Ovary (tissue), 9 donors: Measurements from ENCODE around the gene KDM5A. TPM values are rescaled to one million over a fixed set of nuclear protein-coding genes. Genes with fewer than 3 reads are reported as not detected.
"Not testable (repeated sequence)": the region's sequence is repeated elsewhere in the genome, so short reads cannot be mapped to it uniquely, and the experiment has no call there.

Experiments
- DNase-seq, 5 donors: peaks; one replicate each; pipeline ENCODE4 v3.0.0-alpha.2; 2019 to 2020
- H3K27ac ChIP-seq, 2 donors: fragments of 200-600 bp; one replicate each; pipeline versions ENCODE4 v1.5.1 to v1.8.0; 2019 to 2022
- H3K27me3 ChIP-seq: fragments of 200-600 bp; one replicate; pipeline ENCODE4 v1.8.0; 2022
- H3K36me3 ChIP-seq: fragments of 200-600 bp; sonication (generic); one replicate; pipeline ENCODE4 v1.5.1; 2019
- H3K4me1 ChIP-seq: one replicate; pipeline ENCODE4 v1.8.1; 2013; ENCODE audit warnings: mild to moderate bottlenecking, moderate library complexity; ENCODE audit not compliant: insufficient read depth
- H3K4me3 ChIP-seq: fragments of 200-600 bp; sonication (generic); one replicate; pipeline ENCODE4 v1.5.1; 2017
- H3K9me3 ChIP-seq, 2 donors: fragments of 200-600 bp in 1 of 2; sonication (generic) in 1 of 2; one replicate each; pipeline versions ENCODE4 v1.5.1 to v1.8.1; 2013 to 2019; ENCODE audit warnings: mild to moderate bottlenecking in 1 of 2, moderate library complexity in 1 of 2
- CTCF ChIP-seq, 3 donors: fragments of 450-650 bp in 2 of 3; fragments of 200-600 bp in 1 of 3; IDR thresholded peaks; one replicate each; pipeline versions ENCODE4 v1.5.1 to v1.8.0; 2016 to 2022; ENCODE audit warnings: antibody characterized with exemption in 3 of 3, mild to moderate bottlenecking in 1 of 3
- EP300 ChIP-seq: sonication (generic); formaldehyde crosslinking; IDR thresholded peaks from one replicate; pipeline ENCODE4 v1.6.1; 2017; ENCODE audit warnings: antibody characterized with exemption
- POLR2A ChIP-seq: fragments of 450-650 bp; IDR thresholded peaks from one replicate; pipeline ENCODE4 v1.6.1; 2017; ENCODE audit warnings: antibody characterized with exemption, mild to moderate bottlenecking, moderate library complexity
- WGBS, 3 donors: extraction: QIAGEN DNeasy Blood & Tissue Kit in 1 of 3; methylation state at CpG; one replicate each; pipeline versions ENCODE4 v1.1.5 to v1.1.7; 2013 to 2017; 5-methylcytosine and 5-hydroxymethylcytosine counted together
- intact Hi-C, 4 donors: fragments of 100-400 bp; cut with DNase I; formaldehyde crosslinking; loops; one replicate each; pipeline versions ENCODE4 v1.11.0 to v1.15.1; 2022 to 2023
- polyA plus RNA-seq, 2 donors: library from polyadenylated mRNA; stranded (reverse); fragments of 200-250 nt in 1 of 2; fragments of 350-450 nt in 1 of 2; fragmentation: Illumina TruSeq in 1 of 2; extraction: RNeasy Lipid Tissue Mini Kit (QIAGEN cat#74804) in 1 of 2; gene quantifications; one replicate each; pipeline ENCODE4 v1.2.3, GENCODE V29; 2013 to 2014
- total RNA-seq, 7 donors: library from RNA; depleted of rRNA in 2 of 7; stranded (reverse); fragments of >200 nt in 2 of 7; fragmentation: NEBNext Ultra II Directional in 3 of 7; extraction: Animal tissue kit (Norgen Biotek cat#: 25700) in 3 of 7; gene quantifications; one replicate each; pipeline versions ENCODE4 v1.1.0 to v1.2.4, GENCODE V29; 2016 to 2023
- donor health status: DM: no; HTN: no; CAD: no; lungs with moderate emphysema.
- donor health status: DM: no; HTN: no; CAD: no.
- donor health status: Bipolar disorder and iron deficiency.
- donor health status: DM: yes; HTN: yes; CAD: no.
- donor health status: DM: no; HTN: no; CAD: no.
- donor health status: DM: yes; HTN: yes; CAD: no.

The KDM5A gene
- total and polyA plus RNA-seq, 9 donors = 11.6 to 69.9 (median 56.5) TPM

DNA sequence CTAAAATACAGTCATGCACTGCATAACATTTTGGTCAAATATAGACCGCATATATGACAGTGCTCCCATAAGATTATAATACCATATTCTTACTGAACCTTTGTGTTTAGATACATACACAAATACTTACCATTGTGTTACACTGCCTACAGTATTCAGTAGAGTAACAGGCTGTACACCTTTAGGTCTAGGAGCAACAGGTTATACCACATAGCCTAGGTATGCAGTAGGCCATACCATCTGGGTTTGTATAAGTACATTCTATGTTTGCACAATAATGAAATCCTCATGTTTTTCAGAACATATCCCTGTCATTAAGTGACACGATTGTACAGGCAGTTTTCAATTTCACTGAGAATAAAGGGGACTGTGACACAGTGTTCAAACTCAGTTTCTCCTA is 22.3 kb downstream of the KDM5A start:
- intact Hi-C loops = no loop called here
- no peak overlapping the region for H3K4me3 ChIP-seq

DNA sequence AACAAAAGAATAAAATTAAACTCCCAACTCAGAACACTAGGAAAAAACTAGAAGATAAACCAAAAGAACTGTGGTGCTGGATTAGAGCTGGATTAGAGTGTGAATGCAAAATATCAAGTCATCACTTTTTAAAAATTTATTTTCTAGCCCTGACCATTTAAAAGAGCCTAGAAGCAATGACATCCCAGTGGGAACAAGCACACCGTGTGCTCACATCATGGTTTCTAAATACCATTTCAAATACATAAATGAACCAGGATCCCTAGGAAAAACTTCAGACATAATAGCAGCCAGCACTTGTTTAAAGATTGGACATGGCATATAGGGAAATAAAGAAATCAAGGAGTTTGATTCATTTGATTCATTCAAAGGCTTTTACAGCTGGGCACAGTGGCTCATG is 30.0 kb downstream of the KDM5A start:
- no peaks in the 10 kb centered on the region for H3K4me1 ChIP-seq
- H3K36me3 ChIP-seq = no peaks in the 10 kb centered on the region
- no peaks in the 10 kb centered on the region for H3K27me3 ChIP-seq
- intact Hi-C loops = no loop called here
- no peak overlapping the region for H3K27ac ChIP-seq
- no peak for DNase-seq
- no peak overlapping the region for H3K4me3 ChIP-seq
- TF ChIP-seq POLR2A (no peak), EP300 (no peak), CTCF (IDR thresholded peaks at IDR 0.05) (no peak)
- H3K9me3 ChIP-seq = peaks cover 0 to 7% of the 10 kb centered on the region in 2 donors
- 97 to 100% (median 99%) methylated on average over 1 of the region's 1 CpG for WGBS, 3 donors

More for the DNA sequence above, 22.3 kb downstream of the KDM5A start:
- Histone ChIP-seq H3K27me3 (no peaks in the 10 kb centered on the region), H3K9me3 (peaks cover 0 to 6% of the 10 kb centered on the region in 2 donors), H3K27ac (no peak overlapping the region), H3K4me1 (no peaks in the 10 kb centered on the region), H3K36me3 (no peaks in the 10 kb centered on the region)
- WGBS, 3 donors = 94 to 97% (median 96%) methylated on average over 2 of the region's 2 CpGs
- no peak for TF ChIP-seq POLR2A
- TF ChIP-seq CTCF (IDR thresholded peaks at IDR 0.05) = no peak
- TF ChIP-seq EP300 = no peak
- no peak for DNase-seq

GRCh38 chr12:356276-356988 is 32.7 kb downstream of the KDM5A start:
- no peak for TF ChIP-seq CTCF (IDR thresholded peaks at IDR 0.05)
- TF ChIP-seq POLR2A = no peak
- TF ChIP-seq EP300 = no peak
- H3K36me3 ChIP-seq = no peaks in the 10 kb centered on the region
- no peak overlapping the region for H3K27ac ChIP-seq
- intact Hi-C loops = no loop called here
- H3K9me3 ChIP-seq = peaks cover 0 to 7% of the 10 kb centered on the region in 2 donors
- no peak overlapping the region for H3K4me3 ChIP-seq
- WGBS, 3 donors = 75 to 78% (median 77%) methylated on average over 7 of the region's 7 CpGs
- H3K27me3 ChIP-seq = no peaks in the 10 kb centered on the region
- H3K4me1 ChIP-seq = no peaks in the 10 kb centered on the region
- DNase-seq = no peak

DNA sequence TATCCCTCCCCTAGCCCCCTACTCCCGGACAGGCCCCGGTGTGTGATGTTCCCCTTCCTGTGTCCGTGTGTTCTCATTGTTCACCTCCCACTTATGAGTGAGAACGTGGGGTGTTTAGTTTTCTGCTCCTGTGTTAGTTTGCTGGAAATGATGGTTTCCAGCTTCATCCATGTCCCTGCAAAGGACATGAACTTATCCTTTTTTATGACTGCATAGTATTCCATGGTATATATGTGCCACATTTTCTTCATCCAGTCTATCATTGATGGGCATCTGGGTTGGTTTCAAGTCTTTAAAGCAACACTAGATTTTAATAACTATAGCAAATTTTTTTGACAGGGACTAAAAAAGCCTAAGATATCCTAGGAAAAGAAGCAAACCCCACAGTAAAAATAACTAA is 37.9 kb downstream of the KDM5A start:
- H3K4me1 ChIP-seq, H3K9me3 ChIP-seq, intact Hi-C loops, DNase-seq, H3K27me3 ChIP-seq, H3K36me3 ChIP-seq, H3K4me3 ChIP-seq, H3K27ac ChIP-seq: not testable (repeated sequence)
- WGBS, 3 donors = 96 to 100% (median 97%) methylated on average over 4 of the region's 4 CpGs

DNA sequence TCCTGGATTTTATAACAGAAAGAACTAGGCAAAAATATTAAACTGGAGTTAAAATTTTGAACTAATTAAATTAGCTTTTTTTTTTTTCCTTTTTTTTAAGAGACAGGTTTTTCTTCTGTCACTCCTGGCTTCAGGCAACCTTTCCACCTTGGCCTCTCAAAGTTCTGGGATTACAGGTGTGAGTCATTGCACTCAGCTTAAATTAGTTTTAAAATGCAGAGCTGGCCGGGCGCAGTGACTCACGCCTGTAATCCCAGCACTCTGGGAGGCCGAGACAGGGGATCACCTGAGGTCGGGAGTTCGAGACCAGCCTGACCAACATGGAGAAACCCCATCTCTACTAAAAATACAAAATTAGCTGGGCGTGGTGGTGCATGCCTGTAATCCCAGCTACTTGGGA is 39.5 kb downstream of the KDM5A start:
- H3K4me3 ChIP-seq, DNase-seq, H3K9me3 ChIP-seq, H3K36me3 ChIP-seq, H3K27me3 ChIP-seq, intact Hi-C loops, H3K4me1 ChIP-seq, H3K27ac ChIP-seq: not testable (repeated sequence)
- WGBS, 3 donors = 93 to 97% (median 94%) methylated on average over 7 of the region's 7 CpGs

DNA sequence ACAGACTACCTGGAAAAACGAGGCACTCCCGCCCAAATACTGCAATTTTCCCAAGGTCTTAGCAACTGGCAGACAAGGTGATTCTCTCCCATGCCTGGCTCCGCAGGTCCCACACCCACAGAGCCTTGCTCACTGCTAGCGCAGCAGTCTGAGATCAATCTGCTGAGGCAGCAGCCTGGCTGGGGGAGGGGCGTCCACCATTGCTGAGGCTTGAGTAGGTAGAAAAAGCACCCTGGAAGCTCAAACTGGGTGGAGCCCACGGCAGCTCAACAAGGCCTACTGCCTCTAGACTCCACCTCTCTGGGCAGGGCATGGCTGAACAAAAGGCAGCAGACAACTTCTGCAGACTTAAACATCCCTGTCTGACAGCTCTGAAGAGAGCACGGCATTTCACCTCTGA is 46.1 kb downstream of the KDM5A start:
- H3K27me3 ChIP-seq, DNase-seq, H3K9me3 ChIP-seq, H3K27ac ChIP-seq, H3K4me3 ChIP-seq, H3K36me3 ChIP-seq, H3K4me1 ChIP-seq, intact Hi-C loops: not testable (repeated sequence)
- 81 to 94% (median 87%) methylated on average over 7 of the region's 7 CpGs for WGBS, 3 donors
